HG03460 (cell line): Measurements from ENCODE around the gene SMC1B.
"Not testable (repeated sequence)": the region's sequence is repeated elsewhere in the genome, so short reads cannot be mapped to it uniquely, and the experiment has no call there.

Experiments
- ATAC-seq: cut with Tn5 transposase; IDR thresholded peaks from one replicate; pipeline ENCODE4 v1.9.1; 2021; ENCODE audit not compliant: unreplicated experiment

SMC1B gene

DNA sequence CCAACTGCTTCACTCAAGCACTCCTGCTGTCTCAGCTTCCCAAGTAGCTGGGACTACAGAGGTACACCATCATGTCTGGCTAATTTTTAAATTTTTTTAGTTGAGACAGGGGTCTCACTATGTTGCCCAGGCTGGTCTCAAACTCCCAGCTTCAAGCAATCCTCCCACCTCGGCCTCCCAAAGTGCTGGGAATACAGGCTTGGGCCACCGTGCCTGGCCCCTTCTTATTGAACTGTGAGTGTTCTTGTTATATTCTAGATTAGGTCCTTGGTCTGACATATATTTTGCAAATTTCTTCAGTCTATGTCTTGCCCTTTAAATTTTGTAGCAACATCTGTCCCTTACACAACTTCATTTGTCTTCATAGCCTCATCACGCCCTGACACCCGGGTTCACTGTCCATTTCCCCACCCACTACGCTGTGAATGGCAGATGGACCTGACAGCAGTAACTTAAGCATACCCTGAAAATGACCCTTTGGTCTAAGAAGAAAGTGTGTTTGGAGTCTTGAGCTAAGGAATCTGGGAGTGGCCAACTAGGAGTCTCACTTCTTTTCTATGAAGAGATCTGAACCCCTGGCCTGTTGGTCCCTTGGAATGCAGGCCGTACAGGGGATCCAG, 107.8 kb downstream of the SMC1B start:
- no peak for ATAC-seq

DNA sequence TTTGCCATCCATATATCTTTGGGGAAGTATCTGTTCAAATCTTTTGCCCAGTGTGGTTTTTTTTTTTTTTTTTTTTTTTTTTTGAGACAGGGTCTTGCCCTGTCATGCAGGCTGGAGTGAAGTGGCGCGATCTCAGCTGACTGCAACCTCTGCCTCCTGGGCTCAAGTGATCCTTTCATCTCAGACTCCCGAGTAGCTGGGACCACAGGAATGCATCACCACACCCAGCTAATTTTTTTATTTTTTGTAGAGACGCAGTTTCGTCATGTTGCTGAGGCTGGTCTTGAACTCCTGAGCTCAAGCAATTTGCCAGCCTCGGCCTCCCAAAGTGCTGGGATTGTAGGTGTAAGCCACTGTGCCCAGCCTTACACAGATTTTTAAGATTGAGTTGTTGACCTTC, 108.4 kb downstream of the SMC1B start:
- ATAC-seq = no peak

DNA sequence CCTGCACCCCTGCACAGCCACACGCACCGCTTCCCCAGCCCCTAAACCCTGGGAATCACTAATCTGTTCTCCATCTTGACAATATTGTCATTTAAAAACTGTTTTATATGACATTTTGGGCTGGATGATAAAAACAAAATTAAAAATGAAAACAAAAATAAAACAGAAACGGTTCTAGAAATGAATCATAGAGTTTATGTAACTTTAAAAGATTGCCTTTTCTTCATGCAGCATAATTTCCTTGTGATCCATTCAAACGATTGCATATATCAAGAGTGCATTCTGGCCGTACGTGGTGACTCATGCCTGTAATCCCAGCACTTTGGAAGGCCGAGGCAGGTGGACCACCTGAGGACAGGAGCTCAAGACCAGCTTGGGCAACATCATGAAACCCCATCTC, 110.2 kb downstream of the SMC1B start:
- ATAC-seq = no peak

DNA sequence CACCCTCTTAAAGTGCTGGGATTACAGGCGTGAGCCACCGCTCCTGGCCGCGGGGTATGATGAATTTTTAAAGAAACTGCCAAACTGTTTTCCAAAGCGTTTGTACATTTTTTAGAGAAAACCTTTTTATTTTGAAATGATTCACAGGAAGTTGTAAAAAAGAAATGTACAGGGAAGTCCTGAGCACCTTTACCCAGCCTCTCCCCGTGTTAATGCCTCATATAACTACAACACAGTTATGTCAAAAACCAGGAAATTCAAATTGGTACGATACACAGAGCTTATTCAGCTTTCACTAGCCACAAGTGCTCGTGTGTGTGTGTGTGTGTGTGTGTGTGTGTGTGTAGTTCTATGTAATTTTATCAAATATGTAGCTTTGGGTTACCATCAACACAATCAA, 110.6 kb downstream of the SMC1B start:
- no peak for ATAC-seq

DNA sequence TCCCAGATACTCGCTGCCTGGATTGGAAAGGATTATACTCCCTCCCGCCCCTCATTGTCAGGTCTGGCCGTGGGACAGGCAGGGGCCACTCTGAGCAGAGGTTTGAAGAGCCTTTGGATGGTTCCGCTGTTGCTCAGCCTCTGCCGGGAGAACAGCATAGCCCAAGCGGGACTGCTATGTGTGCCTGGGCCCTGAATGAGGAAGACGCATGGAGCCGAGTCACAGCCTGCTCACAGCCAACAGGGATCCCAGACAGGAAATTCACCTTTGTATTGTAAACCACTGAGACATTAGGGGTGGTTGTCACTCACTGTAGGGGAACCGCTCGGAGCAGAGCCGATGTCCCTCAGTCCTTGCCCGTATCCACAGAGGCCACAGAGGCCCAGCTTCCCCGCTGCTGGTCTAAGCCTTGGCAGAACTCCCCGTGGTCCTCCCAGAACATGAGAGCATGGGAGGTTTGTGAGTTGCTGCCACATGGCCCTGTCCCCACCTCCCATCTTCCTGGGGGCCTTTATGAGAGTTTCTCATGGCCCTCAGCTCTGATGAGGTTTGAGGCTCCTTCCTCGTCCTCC, 114.4 kb downstream of the SMC1B start:
- no peak for ATAC-seq

DNA sequence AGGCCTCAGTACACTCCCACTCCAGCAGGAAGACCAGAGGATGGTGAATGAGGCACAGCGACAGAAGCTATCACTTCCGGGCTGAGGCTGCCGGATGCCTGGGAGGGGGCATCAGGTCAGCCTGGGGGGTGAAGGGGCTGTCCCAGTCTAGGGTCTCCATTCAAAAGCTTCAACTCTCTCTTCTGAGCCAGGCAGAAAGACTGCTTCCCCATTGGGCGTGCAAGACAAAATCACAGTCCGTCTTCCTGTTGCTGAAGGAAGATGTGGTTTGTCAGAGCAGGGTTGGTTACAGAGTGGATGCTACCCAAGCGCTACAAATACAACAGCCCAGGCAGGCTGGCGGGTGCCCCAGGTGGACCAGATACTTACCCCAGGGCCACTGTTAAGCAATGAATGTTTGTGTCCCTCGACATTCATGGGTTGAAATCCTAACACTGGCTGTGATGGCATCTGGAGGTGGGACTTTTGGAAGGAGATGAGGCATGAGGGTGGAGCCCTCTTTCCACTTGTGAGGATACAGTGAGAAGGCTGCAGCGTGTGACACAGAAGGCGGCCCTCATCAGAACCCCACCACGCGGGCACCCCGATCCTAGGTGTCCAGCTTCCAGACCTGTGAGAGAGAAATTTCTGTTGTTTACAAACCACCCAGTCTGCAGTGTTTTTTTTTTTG, 116.6 kb downstream of the SMC1B start:
- ATAC-seq = no peak

DNA sequence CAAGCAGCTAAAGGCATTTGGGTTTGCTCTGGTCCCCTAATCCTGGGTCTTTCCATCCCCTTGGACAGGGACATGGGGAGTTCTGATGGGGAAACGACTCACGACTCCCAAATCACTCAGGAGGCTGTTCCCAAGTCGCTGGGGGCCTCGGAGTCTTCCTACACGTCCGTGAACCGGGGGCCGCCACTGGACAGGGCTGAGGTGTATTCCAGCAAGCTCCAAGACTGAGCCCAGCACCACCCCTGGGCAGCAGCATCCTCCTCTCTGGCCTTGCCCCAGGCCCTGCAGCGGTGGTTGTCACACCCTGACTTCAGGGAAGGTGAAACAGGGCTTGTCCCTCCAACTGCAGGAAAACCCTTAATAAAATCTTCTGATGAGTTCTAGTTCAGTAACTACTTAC, 117.9 kb downstream of the SMC1B start:
- no peak for ATAC-seq

DNA sequence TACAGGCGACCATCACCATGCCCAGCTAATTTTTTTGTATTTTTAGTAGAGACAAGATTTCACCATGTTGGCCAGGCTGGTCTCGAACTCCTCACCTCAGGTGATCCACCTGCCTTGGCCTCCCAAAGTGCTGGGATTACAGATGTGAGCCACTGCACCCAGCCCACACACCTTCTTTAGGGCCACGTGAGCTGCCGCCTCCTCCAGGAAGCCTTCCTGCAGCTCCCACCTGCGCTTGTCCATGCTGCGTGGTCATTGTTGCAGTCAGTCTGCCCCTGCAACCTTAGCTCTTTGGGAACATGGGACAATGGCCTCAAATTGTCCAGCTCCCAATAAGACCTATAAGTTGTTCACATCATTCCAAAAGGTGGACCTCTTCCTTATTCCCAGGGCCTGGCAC, 118.4 kb downstream of the SMC1B start:
- ATAC-seq = not testable (repeated sequence)
